VCaP (cell line): ENCODE data around the gene SAMD14.

Experiments
- H3K27ac ChIP-seq: fragments of 450-650 bp; 2 replicates; pipeline ENCODE4 v1.5.1; 2017
- TF ChIP-seq, protein P1 (sequence below): fragments of 450-650 bp; conservative IDR thresholded peaks from 2 replicates; pipeline ENCODE4 v1.5.1; 2017; ENCODE audit warnings: mild to moderate bottlenecking, moderate library complexity

Gene SAMD14

GRCh38 chr17:50173335-50173941 lies 43.5 kb upstream of the SAMD14 start:
- H3K27ac ChIP-seq, result no peak overlapping the region

DNA sequence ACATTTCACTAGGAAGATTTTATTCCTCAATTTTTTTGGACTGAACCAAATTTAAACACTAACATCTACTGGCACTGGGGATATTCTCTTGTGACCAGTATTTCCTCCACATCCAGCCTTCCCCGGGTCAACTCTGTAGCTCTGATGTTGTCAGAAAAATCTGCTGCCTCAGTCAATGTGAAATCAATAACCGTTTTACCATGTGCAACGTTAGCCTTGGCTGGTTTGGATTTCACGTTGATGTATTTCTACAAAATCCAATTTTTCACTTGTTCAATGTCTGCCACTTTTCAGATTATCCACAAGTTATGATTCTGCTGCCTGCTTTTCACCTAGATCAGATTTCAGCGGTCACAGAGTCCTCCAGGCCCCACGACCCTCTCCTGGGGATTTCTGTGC lies 43.0 kb upstream of the SAMD14 start:
- H3K27ac ChIP-seq, result no peak overlapping the region
- TF ChIP-seq, protein P1, sequence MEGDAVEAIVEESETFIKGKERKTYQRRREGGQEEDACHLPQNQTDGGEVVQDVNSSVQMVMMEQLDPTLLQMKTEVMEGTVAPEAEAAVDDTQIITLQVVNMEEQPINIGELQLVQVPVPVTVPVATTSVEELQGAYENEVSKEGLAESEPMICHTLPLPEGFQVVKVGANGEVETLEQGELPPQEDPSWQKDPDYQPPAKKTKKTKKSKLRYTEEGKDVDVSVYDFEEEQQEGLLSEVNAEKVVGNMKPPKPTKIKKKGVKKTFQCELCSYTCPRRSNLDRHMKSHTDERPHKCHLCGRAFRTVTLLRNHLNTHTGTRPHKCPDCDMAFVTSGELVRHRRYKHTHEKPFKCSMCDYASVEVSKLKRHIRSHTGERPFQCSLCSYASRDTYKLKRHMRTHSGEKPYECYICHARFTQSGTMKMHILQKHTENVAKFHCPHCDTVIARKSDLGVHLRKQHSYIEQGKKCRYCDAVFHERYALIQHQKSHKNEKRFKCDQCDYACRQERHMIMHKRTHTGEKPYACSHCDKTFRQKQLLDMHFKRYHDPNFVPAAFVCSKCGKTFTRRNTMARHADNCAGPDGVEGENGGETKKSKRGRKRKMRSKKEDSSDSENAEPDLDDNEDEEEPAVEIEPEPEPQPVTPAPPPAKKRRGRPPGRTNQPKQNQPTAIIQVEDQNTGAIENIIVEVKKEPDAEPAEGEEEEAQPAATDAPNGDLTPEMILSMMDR, result no peak

More at GRCh38 chr17:50173335-50173941, 43.5 kb upstream of the SAMD14 start:
- TF ChIP-seq, protein P1, result no peak

DNA sequence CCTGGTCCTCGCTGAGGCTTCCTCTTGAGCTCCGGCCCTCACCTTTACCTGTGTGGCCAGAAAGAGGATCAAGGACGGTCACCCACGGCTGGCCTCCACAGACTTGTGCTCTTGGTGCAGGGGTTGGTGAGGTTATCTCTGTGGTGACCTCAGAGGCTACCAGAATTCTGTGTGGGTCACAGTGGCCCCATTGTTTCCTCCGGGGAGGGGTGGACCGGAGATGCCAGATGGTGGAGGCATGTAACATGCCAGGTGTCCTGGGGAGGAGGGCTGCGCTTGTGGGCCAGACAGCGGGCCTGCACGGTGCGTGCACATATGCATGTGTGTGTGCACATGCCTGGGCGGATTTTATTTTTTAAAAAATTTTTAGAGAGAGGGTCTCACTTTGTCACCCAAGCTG lies 42.2 kb upstream of the SAMD14 start:
- H3K27ac ChIP-seq, result no peak overlapping the region

DNA sequence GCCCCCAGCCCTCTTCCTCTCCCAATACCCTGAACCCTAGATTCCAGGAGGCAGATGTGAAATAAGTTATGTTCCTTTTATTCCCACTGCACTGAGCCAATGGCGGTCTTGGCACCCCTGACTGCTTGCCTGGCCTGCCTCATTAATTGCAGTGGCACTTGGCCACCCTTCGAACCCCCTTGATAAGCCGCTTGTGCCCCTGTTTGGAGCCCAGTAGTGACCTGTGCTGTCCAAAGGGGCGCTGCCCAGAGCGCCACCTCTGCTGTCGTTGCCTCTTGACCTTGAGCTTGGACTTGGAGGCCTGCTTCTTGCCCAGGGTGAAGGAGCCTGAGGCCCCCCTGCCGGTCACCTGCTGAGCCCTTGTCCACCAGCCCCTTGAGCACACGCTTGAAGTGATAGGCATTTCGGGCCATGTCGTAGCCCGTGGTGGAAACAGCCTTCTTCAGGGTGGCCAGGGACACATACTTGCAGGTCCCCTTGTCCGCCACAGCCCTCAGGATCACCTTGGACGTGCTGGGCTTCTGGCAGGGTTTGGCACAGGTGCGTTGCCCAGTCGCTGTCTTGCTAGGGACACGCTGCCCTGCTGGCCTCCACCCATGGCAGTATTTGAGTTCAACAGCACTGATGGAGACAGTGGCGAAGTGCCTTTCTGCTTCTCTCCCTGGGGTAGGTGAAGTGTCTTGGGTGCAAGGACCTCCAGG lies 41.6 kb upstream of the SAMD14 start:
- H3K27ac ChIP-seq, result no peak overlapping the region
- TF ChIP-seq, protein P1, result no peak

More for the DNA sequence above, 42.2 kb upstream of the SAMD14 start:
- TF ChIP-seq, protein P1, result no peak

DNA sequence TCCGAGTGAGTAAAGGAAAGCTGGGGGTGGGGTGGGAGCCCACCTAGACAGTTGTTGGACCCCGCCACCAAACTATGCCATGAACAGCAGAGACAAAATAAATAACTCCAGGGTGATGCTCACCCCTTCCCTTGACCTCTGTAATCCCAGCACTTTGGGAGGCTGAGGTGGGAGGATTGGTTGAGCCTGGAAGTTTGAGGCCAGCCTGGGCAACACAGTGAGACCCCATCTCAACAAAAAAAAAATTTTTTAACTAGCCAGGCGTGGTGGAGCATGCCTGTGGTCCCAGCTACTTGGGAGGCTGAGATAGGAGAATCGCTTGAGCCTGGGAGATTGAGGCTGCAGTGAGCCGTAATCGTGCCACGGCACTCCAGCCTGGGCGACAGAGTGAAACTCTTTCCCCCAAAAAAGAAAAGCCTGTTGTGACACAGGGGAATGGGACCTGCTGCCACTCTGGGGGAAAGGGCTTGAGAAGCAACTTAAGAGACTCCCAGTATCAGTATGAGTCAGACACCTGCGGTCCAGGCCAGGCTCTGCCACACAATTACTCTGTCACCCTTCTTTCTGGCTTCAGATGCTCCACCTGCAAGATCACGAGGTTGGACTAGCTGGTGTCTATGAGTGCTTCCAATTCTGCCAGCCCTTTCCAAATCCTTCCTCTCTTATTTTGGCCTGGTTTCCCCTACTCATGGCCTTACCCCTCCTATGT lies 40.9 kb upstream of the SAMD14 start:
- no peak overlapping the region for H3K27ac ChIP-seq
- TF ChIP-seq, protein P1, result no peak

DNA sequence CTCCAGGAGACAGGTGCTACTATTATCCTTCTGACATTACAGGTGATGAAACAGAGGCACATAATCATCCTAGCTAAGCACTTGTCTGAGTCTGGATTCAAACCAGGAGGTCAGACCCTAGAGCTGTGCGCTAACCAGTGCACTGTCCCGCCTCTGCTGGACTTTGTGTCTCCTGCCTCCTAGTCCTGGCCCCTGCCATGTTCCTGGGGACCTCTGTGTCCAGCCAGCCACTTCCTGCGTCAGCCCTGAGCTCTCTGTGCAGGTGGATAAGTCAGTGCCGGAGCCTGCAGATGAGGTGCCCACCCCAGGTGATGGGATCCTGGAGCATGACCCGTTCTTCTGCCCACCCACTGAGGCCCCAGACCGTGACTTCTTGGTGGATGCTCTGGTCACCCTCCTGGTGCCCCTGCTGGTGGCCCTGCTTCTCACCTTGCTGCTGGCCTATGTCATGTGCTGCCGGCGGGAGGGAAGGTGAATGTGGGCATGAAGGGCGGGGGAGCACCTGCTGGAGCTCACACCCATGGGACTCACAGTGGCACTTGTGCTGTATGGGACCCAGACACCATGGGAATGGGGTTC lies 40.0 kb upstream of the SAMD14 start:
- no peak overlapping the region for H3K27ac ChIP-seq
- TF ChIP-seq, protein P1, result no peak
